Measurements from ENCODE around the gene FBXO22. TPM values are rescaled to one million over a fixed set of nuclear protein-coding genes. Genes with fewer than 3 reads are reported as not detected.
"Not testable (repeated sequence)": the region's sequence is repeated elsewhere in the genome, so short reads cannot be mapped to it uniquely, and the experiment has no call there.

FBXO22 gene
- total RNA-seq, 1 experiment from 2014 or later = 86.0 TPM

GRCh38 chr15:75905231-75905630, 1.6 kb downstream of the FBXO22 start:
- DNase-seq (ENCODE audit: low read depth) = no peak
- in situ Hi-C loops (cut with HindIII; ENCODE audit: low pct_unique_long_range_greater_than_20kb, low sequenced_read_pairs) = no loop called here

- DNase-seq (ENCODE audit: low read depth); in situ Hi-C loops (cut with HindIII; ENCODE audit: low pct_unique_long_range_greater_than_20kb, low sequenced_read_pairs): not testable (repeated sequence)
Measured at GRCh38 chr15:75910355-75910754, 6.7 kb downstream of the FBXO22 start.

- DNase-seq (ENCODE audit: low read depth) = no peak
- in situ Hi-C loops (cut with HindIII; ENCODE audit: low pct_unique_long_range_greater_than_20kb, low sequenced_read_pairs) = no loop called here
Measured at GRCh38 chr15:75916978-75917377, 13.3 kb downstream of the FBXO22 start.

GRCh38 chr15:75918135-75918534, 14.5 kb downstream of the FBXO22 start:
- no peak for DNase-seq (ENCODE audit: low read depth)
- in situ Hi-C loops (cut with HindIII; ENCODE audit: low pct_unique_long_range_greater_than_20kb, low sequenced_read_pairs) = no loop called here

GRCh38 chr15:75920079-75920478, 16.4 kb downstream of the FBXO22 start:
- in situ Hi-C loops (cut with HindIII; ENCODE audit: low pct_unique_long_range_greater_than_20kb, low sequenced_read_pairs) = no loop called here

GRCh38 chr15:75921732-75922703, 18.3 kb downstream of the FBXO22 start:
- DNase-seq (ENCODE audit: low read depth) = peak; percentile 64
- in situ Hi-C loops (cut with HindIII; ENCODE audit: low pct_unique_long_range_greater_than_20kb, low sequenced_read_pairs) = no loop called here

More at GRCh38 chr15:75920079-75920478, 16.4 kb downstream of the FBXO22 start:
- no peak for DNase-seq (ENCODE audit: low read depth)

- in situ Hi-C loops (cut with HindIII; ENCODE audit: low pct_unique_long_range_greater_than_20kb, low sequenced_read_pairs) = no loop called here
Measured at GRCh38 chr15:75923756-75924155, 20.1 kb downstream of the FBXO22 start.

GRCh38 chr15:75924576-75924975, 20.9 kb downstream of the FBXO22 start:
- in situ Hi-C loops (cut with HindIII; ENCODE audit: low pct_unique_long_range_greater_than_20kb, low sequenced_read_pairs) = no loop called here

More at GRCh38 chr15:75923756-75924155, 20.1 kb downstream of the FBXO22 start:
- no peak for DNase-seq (ENCODE audit: low read depth)

GRCh38 chr15:75925440-75925839, 21.8 kb downstream of the FBXO22 start:
- in situ Hi-C loops (cut with HindIII; ENCODE audit: low pct_unique_long_range_greater_than_20kb, low sequenced_read_pairs) = no loop called here
- no peak for DNase-seq (ENCODE audit: low read depth)

More at GRCh38 chr15:75924576-75924975, 20.9 kb downstream of the FBXO22 start:
- DNase-seq (ENCODE audit: low read depth) = no peak

- no peak for DNase-seq (ENCODE audit: low read depth)
- in situ Hi-C loops (cut with HindIII; ENCODE audit: low pct_unique_long_range_greater_than_20kb, low sequenced_read_pairs) = no loop called here
Measured at GRCh38 chr15:75926931-75927330, 23.3 kb downstream of the FBXO22 start.

GRCh38 chr15:75927601-75928000, 23.9 kb downstream of the FBXO22 start:
- DNase-seq (ENCODE audit: low read depth) = no peak
- in situ Hi-C loops (cut with HindIII; ENCODE audit: low pct_unique_long_range_greater_than_20kb, low sequenced_read_pairs) = no loop called here

- DNase-seq (ENCODE audit: low read depth) = no peak
- in situ Hi-C loops (cut with HindIII; ENCODE audit: low pct_unique_long_range_greater_than_20kb, low sequenced_read_pairs) = no loop called here
Measured at GRCh38 chr15:75928680-75929608, 25.3 kb downstream of the FBXO22 start.

GRCh38 chr15:75929799-75930565, 26.3 kb downstream of the FBXO22 start:
- in situ Hi-C loops (cut with HindIII; ENCODE audit: low pct_unique_long_range_greater_than_20kb, low sequenced_read_pairs) = no loop called here
- no peak for DNase-seq (ENCODE audit: low read depth)

GRCh38 chr15:75930866-75931265, 27.2 kb downstream of the FBXO22 start:
- in situ Hi-C loops (cut with HindIII; ENCODE audit: low pct_unique_long_range_greater_than_20kb, low sequenced_read_pairs) = no loop called here
- DNase-seq (ENCODE audit: low read depth) = no peak

GRCh38 chr15:75942464-75942863, 38.8 kb downstream of the FBXO22 start:
- in situ Hi-C loops (cut with HindIII; ENCODE audit: low pct_unique_long_range_greater_than_20kb, low sequenced_read_pairs) = no loop called here
- DNase-seq (ENCODE audit: low read depth) = no peak

GRCh38 chr15:75943246-75943645, 39.6 kb downstream of the FBXO22 start:
- in situ Hi-C loops (cut with HindIII; ENCODE audit: low pct_unique_long_range_greater_than_20kb, low sequenced_read_pairs) = no loop called here
- no peak for DNase-seq (ENCODE audit: low read depth)

GRCh38 chr15:75943713-75944215, 40.1 kb downstream of the FBXO22 start:
- DNase-seq (ENCODE audit: low read depth) = peak; percentile 21

GRCh38 chr15:75945953-75946352, 42.3 kb downstream of the FBXO22 start:
- DNase-seq (ENCODE audit: low read depth) = no peak
- in situ Hi-C loops (cut with HindIII; ENCODE audit: low pct_unique_long_range_greater_than_20kb, low sequenced_read_pairs) = no loop called here

More at GRCh38 chr15:75943713-75944215, 40.1 kb downstream of the FBXO22 start:
- in situ Hi-C loops (cut with HindIII; ENCODE audit: low pct_unique_long_range_greater_than_20kb, low sequenced_read_pairs) = no loop called here

Data from Caki2 (cell line).